GM21447 (cell line): ENCODE data around the gene GRID1.

Source experiments
- ATAC-seq: cut with Tn5 transposase; IDR thresholded peaks from one replicate; pipeline ENCODE4 v1.9.1; 2021; ENCODE audit not compliant: unreplicated experiment

The GRID1 gene

GRCh38 chr10:85682621-85683020 lies 684.0 kb downstream of the GRID1 start:
- no peak for ATAC-seq

- no peak for ATAC-seq
Observed at GRCh38 chr10:85679710-85680109, 686.9 kb downstream of the GRID1 start.

GRCh38 chr10:85679061-85679460 lies 687.5 kb downstream of the GRID1 start:
- ATAC-seq: no peak

- no peak for ATAC-seq
Observed at GRCh38 chr10:85674851-85675250, 691.7 kb downstream of the GRID1 start.

GRCh38 chr10:85673270-85673669 lies 693.3 kb downstream of the GRID1 start:
- ATAC-seq: no peak

- ATAC-seq: no peak
Observed at GRCh38 chr10:85671530-85671929, 695.1 kb downstream of the GRID1 start.

- ATAC-seq: no peak
Observed at GRCh38 chr10:85668522-85668921, 698.1 kb downstream of the GRID1 start.

GRCh38 chr10:85667638-85668233 lies 698.9 kb downstream of the GRID1 start:
- ATAC-seq: no peak

GRCh38 chr10:85666987-85667386 lies 699.6 kb downstream of the GRID1 start:
- ATAC-seq: no peak

- no peak for ATAC-seq
Observed at GRCh38 chr10:85666102-85666501, 700.5 kb downstream of the GRID1 start.

- ATAC-seq: no peak
Observed at GRCh38 chr10:85665681-85666080, 700.9 kb downstream of the GRID1 start.

GRCh38 chr10:85665078-85665477 lies 701.5 kb downstream of the GRID1 start:
- no peak for ATAC-seq

GRCh38 chr10:85661123-85661522 lies 705.5 kb downstream of the GRID1 start:
- no peak for ATAC-seq

GRCh38 chr10:85659331-85659730 lies 707.3 kb downstream of the GRID1 start:
- ATAC-seq: no peak

GRCh38 chr10:85658518-85658917 lies 708.1 kb downstream of the GRID1 start:
- no peak for ATAC-seq

- no peak for ATAC-seq
Observed at GRCh38 chr10:85657476-85658113, 709.0 kb downstream of the GRID1 start.

- ATAC-seq: no peak
Observed at GRCh38 chr10:85655411-85655810, 711.2 kb downstream of the GRID1 start.

GRCh38 chr10:85651497-85651882 lies 715.1 kb downstream of the GRID1 start:
- ATAC-seq: no peak

- ATAC-seq: no peak
Observed at GRCh38 chr10:85650791-85651496, 715.7 kb downstream of the GRID1 start.

- ATAC-seq: no peak
Observed at GRCh38 chr10:85649461-85649860, 717.1 kb downstream of the GRID1 start.

- no peak for ATAC-seq
Observed at GRCh38 chr10:85648279-85648754, 718.3 kb downstream of the GRID1 start.

- no peak for ATAC-seq
Observed at GRCh38 chr10:85647741-85648140, 718.9 kb downstream of the GRID1 start.
